HG03139 (cell line): ENCODE measurements around the gene SLC3A2.

Experiments used
- ATAC-seq: cut with Tn5 transposase; IDR thresholded peaks from one replicate; pipeline ENCODE4 v1.9.1; 2021; ENCODE audit not compliant: unreplicated experiment

Gene SLC3A2

DNA sequence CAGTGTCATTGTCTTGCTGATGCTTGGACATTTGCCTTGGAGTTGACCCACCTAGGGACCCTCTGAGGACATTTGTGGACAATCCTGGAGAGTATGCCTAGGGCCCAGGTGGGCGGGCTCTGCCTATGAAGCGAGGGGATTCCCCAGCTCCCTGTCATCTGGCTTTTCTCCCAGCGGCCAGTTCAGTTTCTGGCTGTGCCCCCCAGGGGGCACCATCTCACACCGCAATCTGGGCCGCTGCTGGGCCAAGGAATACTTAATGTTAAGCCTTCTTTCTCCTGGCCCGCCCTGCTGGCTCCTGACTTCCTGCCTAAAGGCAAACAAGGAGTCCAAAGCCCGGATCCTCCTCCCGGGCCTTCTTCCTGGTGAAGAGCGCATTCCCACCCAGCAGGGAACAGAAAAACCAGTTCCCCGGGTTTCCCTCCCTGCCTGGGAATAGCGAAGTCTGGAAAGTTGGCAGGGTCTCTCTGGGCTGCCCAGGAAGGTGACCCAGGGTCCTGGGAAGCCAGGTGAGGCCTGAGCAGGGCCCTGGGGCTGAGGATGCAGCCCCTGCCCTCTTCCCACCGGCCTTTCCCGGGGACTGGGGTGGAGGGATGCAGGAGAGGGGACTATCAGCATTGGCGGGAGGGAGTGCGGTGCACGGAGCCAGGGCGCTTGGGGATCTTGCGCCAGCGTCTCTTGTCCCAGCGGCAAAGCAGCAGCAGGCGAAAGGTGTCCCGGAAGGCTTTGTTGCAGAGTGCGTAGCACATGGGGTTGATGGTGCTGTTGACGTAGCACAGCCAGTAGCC lies 28.6 kb downstream of the SLC3A2 start:
- ATAC-seq, result no peak

- no peak for ATAC-seq
Observed at GRCh38 chr11:62910141-62910882, 29.6 kb downstream of the SLC3A2 start.

GRCh38 chr11:62911137-62912130 lies 30.7 kb downstream of the SLC3A2 start:
- ATAC-seq, result no peak

DNA sequence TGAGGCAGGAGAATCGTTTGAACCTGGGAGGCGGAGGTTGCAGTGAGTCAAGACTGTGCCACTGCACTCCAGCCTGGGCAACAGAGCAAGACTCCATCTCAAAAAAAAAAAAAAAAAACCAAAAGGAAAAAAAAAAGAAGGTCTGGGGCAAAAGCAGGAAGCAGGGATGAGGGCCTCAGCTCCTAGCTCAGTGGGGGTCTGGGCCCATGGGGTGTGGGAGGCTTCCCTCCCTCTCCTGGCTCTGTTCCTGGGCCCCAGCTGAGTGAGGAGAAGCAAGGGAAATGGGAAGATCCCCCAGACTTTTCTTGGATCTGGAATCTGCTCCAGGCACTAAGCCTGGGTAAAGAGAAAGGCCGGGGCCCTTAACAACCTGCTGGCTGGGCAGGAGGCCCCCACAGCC lies 31.6 kb downstream of the SLC3A2 start:
- no peak for ATAC-seq

GRCh38 chr11:62914416-62914815 lies 33.7 kb downstream of the SLC3A2 start:
- no peak for ATAC-seq

DNA sequence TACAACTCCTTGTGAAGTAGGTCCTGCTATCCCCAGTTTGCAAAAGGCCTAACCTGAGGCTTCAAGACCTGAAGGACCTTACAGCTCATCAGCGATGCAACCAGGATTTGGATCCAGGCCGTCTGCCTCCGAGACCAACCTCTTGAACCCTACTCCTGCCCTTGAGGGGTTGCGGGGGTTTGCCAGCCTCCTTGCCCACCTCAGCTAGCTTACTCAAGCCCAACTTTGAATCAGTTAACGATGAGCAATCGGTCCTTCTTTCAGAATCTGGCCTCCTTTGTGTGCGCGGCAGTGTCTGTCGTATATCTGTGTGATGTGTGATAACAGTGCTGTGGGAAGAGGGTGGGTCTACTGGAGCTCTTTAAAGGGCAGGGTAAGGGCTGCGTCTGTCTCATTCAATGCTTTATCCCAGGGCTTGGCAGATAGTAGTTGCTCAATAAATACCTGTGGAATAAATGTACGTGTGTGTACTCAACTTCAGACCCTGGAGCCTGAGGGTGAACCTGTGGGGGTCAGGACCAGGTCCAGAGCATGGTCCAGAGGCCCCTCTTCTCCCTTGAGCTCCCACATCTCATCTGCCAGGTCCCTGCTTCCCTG lies 37.3 kb downstream of the SLC3A2 start:
- no peak for ATAC-seq

DNA sequence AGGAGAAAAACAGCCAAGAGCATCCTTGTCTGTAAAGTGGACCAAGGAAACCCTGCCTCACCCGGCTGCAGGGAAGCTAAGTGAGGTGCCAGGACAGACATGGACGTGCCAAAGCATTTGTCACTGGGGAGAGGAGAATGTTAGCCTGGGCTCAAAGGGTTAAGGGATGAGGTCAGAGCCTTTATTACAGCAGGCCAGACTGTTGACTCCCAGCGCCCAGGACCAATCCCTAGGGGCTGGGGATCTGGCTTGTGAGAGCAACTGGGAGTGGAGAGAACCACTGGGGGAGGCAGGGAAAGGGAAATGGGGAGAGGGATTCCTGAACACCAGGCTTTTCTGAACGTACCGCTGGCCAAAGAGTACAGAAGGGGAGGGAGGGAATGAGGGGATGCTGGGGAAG lies 37.8 kb downstream of the SLC3A2 start:
- ATAC-seq, result no peak

- ATAC-seq, result no peak
Observed at GRCh38 chr11:62919476-62919875, 38.8 kb downstream of the SLC3A2 start.

GRCh38 chr11:62919898-62920640 lies 39.4 kb downstream of the SLC3A2 start:
- no peak for ATAC-seq

- no peak for ATAC-seq
Observed at GRCh38 chr11:62921201-62921572, 40.5 kb downstream of the SLC3A2 start, which contains the start of gene CHRM1. CHRM1 (minus strand) TSS chr11:62921363; CDS start chr11:62911100, 10,263 bp downstream.

DNA sequence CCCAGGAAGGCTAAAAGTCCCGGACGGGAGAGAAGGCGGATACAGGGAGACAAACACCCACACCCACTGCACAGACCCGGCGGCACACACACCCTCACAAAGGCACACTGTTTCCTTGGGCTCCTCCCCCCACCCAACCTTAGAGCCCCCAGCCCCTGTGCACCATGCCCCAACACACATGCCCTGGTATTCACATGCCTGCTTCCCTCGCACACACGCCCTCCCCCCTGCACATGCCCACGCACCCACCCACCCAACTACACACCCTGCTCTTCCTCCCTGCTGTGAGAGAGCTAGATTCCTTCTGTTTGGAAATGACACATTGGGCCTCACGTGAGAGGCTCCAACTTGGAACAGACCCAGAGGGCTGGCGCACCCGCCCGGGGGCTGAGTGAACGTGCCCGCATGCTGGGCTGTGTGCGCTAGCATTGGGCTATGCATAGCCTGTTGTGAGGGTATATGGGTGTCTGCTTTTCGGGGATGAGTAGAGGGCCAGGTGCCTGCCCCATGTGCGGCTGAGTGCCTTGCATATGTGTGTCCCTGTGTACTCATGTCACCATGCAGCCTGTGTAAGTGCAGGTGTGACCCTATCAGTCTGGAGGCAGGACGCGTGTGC lies 41.0 kb downstream of the SLC3A2 start:
- no peak for ATAC-seq

DNA sequence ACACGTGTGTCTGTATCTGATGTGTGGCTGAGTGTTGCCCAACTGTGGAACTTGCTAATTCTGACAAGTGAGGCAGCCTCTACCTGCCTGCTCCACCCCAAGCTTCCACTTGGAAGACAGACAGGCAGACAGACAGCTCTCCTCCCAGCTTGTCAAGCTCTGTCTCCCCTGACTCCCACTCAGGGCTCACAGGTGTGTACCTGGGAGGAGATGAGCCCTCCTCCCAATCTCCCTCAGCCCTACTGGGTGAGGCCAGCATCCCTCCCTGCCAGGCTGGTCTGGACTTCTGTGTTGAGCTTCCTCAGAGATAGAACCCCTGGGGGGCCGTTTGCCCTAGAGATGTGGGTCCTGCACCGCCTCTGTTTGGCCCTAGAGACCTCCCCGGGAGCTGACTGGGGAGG lies 41.5 kb downstream of the SLC3A2 start:
- no peak for ATAC-seq

- no peak for ATAC-seq
Observed at GRCh38 chr11:62922653-62923431, 42.1 kb downstream of the SLC3A2 start.

- ATAC-seq, result no peak
Observed at GRCh38 chr11:62923601-62924411, 43.1 kb downstream of the SLC3A2 start.

DNA sequence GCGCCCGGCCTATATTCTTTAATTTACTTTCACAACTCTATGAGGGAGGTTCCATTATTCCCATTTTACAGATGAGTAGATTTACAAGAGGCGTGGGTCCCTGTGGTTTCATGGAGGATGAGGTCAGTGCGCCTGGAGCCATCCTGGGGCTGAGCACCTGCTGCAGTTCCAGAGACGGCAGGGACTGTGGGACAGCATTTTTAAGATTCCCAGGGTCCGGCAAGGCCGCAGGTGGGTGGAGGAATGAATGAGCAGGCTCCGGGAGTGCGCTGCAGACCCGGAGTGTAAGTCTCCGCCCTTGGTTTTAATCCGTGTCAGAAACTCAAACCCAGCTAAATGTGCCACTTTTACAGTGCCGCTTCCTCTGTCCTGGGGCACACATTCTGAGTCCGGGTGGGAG lies 44.6 kb downstream of the SLC3A2 start:
- no peak for ATAC-seq

- ATAC-seq, result no peak
Observed at GRCh38 chr11:62925745-62926679, 45.3 kb downstream of the SLC3A2 start.
